Lung (tissue), 12 donors: ENCODE data around the gene OR4F6. TPM values are rescaled to one million over a fixed set of nuclear protein-coding genes. Genes with fewer than 3 reads are reported as not detected.

ENCODE experiments used
- ATAC-seq: fragments of 200-7000 bp; cut with Tn5 transposase; one replicate; pipeline ENCODE4 v1.9.1; 2020; ENCODE audit warnings: moderate number of reproducible peaks; ENCODE audit not compliant: insufficient read depth, low FRiP score
- DNase-seq, 3 donors: peaks; one replicate each; pipeline ENCODE4 v3.0.0-alpha.2; 2013 to 2017
- H3K27ac ChIP-seq, 2 donors: one replicate each; pipeline ENCODE4 v1.5.1; 2013; ENCODE audit warnings: mild to moderate bottlenecking in 2 of 2, moderate library complexity in 2 of 2, control low read depth in 1 of 2, inconsistent platforms in 1 of 2, low read depth in 1 of 2, low read length in 1 of 2
- H3K27me3 ChIP-seq, 3 donors: one replicate each; pipeline ENCODE4 v1.5.1; 2013; ENCODE audit warnings: low read length in 2 of 3; ENCODE audit not compliant: control insufficient read depth in 3 of 3, insufficient read depth in 3 of 3
- H3K36me3 ChIP-seq, 4 donors: one replicate each; pipeline ENCODE4 v1.5.1; 2013; ENCODE audit warnings: low read length in 4 of 4, mild to moderate bottlenecking in 1 of 4, moderate library complexity in 1 of 4; ENCODE audit not compliant: control insufficient read depth in 4 of 4, insufficient read depth in 4 of 4
- H3K4me1 ChIP-seq, 5 donors: one replicate each; pipeline ENCODE4 v1.5.1; 2013; ENCODE audit warnings: low read length in 5 of 5, mild to moderate bottlenecking in 2 of 5, moderate library complexity in 1 of 5; ENCODE audit not compliant: control insufficient read depth in 5 of 5, insufficient read depth in 5 of 5
- H3K4me3 ChIP-seq: one replicate; pipeline ENCODE4 v1.5.1; 2013; ENCODE audit warnings: mild to moderate bottlenecking, control low read depth, moderate library complexity
- H3K9ac ChIP-seq, 2 donors: one replicate each; pipeline ENCODE4 v1.5.1; 2013; ENCODE audit warnings: low read length in 2 of 2, control low read depth in 1 of 2; ENCODE audit not compliant: insufficient read depth in 1 of 2
- H3K9me3 ChIP-seq, 4 donors: one replicate each; pipeline ENCODE4 v1.5.1; 2013; ENCODE audit warnings: low read length in 3 of 4, mild to moderate bottlenecking in 1 of 4, moderate library complexity in 1 of 4; ENCODE audit not compliant: control insufficient read depth in 4 of 4, insufficient read depth in 3 of 4
- WGBS, 2 donors: extraction: QIAGEN DNeasy Blood & Tissue Kit; methylation state at CpG; one replicate each; pipeline ENCODE4 v1.1.7; 2013; 5-methylcytosine and 5-hydroxymethylcytosine counted together
- polyA plus RNA-seq, 2 donors: library from polyadenylated mRNA; stranded (reverse); fragments of 200-250 nt; gene quantifications; one replicate each; pipeline ENCODE4 v1.2.1, GENCODE V29; 2013
- total RNA-seq, 2 donors: library from RNA; depleted of rRNA in 1 of 2; stranded (reverse); fragments of >200 nt in 1 of 2; gene quantifications; one replicate each; pipeline ENCODE4 v1.2.1, GENCODE V29; 2014 to 2021
- TF ChIP-seq, protein P1 (sequence below): IDR thresholded peaks from 2 replicates; pipeline ENCODE4 v1.5.1; 2012; ENCODE audit warnings: mild to moderate bottlenecking; ENCODE audit errors: control extremely low read depth, extremely low read depth
- donor health status: control.
- donor health status: control.
- donor health status: Bipolar disorder and iron deficiency.
- donor health status: healthy.
- donor health status: DM: yes; HTN: yes; CAD: no.

The OR4F6 gene
- total and polyA plus RNA-seq, 4 donors, result not detected

DNA sequence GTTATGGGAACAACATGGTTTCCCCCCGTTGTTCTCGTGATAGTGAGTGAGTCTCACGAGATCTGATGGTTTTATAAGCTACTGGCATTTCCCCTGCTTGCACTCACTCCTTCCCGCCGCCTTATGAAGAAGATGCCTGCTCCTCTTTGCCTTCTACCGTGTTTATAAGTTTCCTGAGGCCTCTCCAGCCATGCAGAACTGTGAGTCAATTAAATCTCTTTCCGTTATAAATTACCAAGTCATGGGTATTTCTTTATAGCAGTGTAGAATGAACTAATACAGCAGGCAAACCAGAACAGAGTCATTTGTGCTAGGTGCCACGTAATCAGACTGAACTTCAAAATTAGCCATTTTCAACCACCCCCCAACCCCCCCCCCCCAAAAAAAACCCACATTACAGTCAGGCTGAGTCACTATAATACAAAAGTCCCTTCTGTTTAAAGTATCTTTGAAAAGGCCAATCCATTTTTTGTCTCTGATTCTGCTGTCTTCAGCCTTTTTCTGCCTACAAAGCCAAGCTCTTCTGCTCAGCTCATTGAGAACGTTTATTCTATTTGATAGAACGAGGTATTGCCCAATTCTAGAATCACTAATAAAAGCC, 4.1 kb downstream of the OR4F6 start:
- 71 to 77% methylated on average over 10 of the region's 10 CpGs for WGBS, 2 donors
- H3K4me3 ChIP-seq, result no peak overlapping the region
- H3K9ac ChIP-seq, result no peak overlapping the region
- TF ChIP-seq, protein P1, sequence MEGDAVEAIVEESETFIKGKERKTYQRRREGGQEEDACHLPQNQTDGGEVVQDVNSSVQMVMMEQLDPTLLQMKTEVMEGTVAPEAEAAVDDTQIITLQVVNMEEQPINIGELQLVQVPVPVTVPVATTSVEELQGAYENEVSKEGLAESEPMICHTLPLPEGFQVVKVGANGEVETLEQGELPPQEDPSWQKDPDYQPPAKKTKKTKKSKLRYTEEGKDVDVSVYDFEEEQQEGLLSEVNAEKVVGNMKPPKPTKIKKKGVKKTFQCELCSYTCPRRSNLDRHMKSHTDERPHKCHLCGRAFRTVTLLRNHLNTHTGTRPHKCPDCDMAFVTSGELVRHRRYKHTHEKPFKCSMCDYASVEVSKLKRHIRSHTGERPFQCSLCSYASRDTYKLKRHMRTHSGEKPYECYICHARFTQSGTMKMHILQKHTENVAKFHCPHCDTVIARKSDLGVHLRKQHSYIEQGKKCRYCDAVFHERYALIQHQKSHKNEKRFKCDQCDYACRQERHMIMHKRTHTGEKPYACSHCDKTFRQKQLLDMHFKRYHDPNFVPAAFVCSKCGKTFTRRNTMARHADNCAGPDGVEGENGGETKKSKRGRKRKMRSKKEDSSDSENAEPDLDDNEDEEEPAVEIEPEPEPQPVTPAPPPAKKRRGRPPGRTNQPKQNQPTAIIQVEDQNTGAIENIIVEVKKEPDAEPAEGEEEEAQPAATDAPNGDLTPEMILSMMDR, result no peak
- no peaks in the 10 kb centered on the region for H3K27me3 ChIP-seq
- H3K27ac ChIP-seq, result no peak overlapping the region
- DNase-seq (no peak), ATAC-seq (no peak)
- H3K36me3 ChIP-seq, result no peaks in the 10 kb centered on the region
- H3K4me1 ChIP-seq, result no peaks in the 10 kb centered on the region
- peaks cover 0 to 2% (median 0%) of the 10 kb centered on the region in 4 donors for H3K9me3 ChIP-seq

DNA sequence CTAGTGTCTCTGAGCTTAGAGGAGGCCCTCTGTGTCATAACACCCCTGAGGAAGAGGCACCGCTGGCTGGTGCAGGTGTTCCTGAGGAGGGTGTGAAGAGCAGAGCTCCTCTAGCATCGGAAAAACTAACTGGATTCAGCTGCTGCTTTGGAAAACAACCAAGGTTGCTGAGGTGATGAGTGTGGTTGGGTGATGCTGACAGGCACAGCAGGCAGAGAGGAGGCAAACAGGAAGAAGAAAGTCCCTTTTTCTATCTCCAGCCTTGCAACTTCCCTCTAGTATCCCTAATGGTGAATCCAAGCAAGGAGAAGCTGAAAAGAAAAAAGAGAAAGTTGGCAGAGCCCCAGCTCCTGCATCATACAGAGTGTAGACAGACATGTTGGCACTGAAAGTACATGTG, 4.9 kb downstream of the OR4F6 start:
- Histone ChIP-seq H3K4me1 (no peaks in the 10 kb centered on the region), H3K9me3 (peaks cover 0 to 2% (median 0%) of the 10 kb centered on the region in 4 donors), H3K4me3 (no peak overlapping the region), H3K9ac (no peak overlapping the region), H3K27me3 (no peaks in the 10 kb centered on the region), H3K27ac (no peak overlapping the region), H3K36me3 (no peaks in the 10 kb centered on the region)
- DNase-seq (no peak), ATAC-seq (no peak)
- TF ChIP-seq, protein P1, result no peak
- 60 to 68% methylated on average over 2 of the region's 2 CpGs for WGBS, 2 donors

DNA sequence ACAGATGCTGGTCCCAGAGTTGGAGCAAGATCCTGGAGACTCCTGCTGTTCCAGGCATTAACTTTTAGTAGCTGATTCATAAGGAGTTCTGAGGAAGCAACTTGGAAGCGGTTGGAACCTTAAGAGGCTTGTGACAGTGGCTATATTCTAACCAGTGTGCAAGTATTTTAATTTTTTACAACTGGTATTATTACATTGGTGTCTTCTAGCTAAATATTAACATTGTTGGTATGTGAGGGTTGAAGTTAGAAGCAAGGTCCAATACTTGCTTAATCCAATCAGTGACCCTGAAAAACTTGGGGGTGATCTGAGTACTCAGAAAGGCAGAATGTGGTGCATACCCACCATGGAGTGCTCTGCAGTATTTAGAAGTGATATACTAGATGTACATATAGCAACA, 7.1 kb downstream of the OR4F6 start:
- no peak overlapping the region for H3K9ac ChIP-seq
- no peak overlapping the region for H3K27ac ChIP-seq
- WGBS, 2 donors, result 84 to 88% methylated on average over 1 of the region's 1 CpG
- ATAC-seq (no peak), DNase-seq (no peak)
- H3K36me3 ChIP-seq, result no peaks in the 10 kb centered on the region
- no peak overlapping the region for H3K4me3 ChIP-seq
- TF ChIP-seq, protein P1, result no peak
- H3K4me1 ChIP-seq, result no peaks in the 10 kb centered on the region
- peaks cover 0 to 2% (median 0%) of the 10 kb centered on the region in 4 donors for H3K9me3 ChIP-seq
- no peaks in the 10 kb centered on the region for H3K27me3 ChIP-seq

DNA sequence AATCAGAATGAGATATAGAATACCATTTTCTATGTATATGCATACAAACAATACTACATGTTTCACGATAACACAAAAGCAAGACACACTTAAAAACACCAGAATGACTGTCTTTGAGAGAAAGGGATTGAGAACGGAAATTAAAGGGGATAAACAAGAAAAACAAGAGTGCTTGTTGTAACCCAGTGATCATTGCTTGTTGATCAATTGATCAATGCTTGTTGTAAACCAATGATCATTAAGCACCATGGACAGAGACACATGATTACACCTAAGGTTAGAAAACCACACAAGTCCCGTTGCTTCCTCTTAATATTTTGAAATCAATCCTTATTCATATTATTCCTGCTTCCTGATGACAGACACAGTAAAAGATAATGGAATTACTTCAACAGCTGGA, 7.6 kb downstream of the OR4F6 start:
- no peak overlapping the region for H3K9ac ChIP-seq
- no peaks in the 10 kb centered on the region for H3K27me3 ChIP-seq
- no peak overlapping the region for H3K27ac ChIP-seq
- ATAC-seq (no peak), DNase-seq (peak in 1 of 3 donors; percentile 10)
- 51 to 59% methylated on average over 3 of the region's 3 CpGs for WGBS, 2 donors
- H3K36me3 ChIP-seq, result no peaks in the 10 kb centered on the region
- TF ChIP-seq, protein P1, result no peak
- no peak overlapping the region for H3K4me3 ChIP-seq
- peaks cover 0 to 2% (median 0%) of the 10 kb centered on the region in 4 donors for H3K9me3 ChIP-seq
- H3K4me1 ChIP-seq, result no peaks in the 10 kb centered on the region
